ENCODE measurements around the gene WIPI1.

DNA sequence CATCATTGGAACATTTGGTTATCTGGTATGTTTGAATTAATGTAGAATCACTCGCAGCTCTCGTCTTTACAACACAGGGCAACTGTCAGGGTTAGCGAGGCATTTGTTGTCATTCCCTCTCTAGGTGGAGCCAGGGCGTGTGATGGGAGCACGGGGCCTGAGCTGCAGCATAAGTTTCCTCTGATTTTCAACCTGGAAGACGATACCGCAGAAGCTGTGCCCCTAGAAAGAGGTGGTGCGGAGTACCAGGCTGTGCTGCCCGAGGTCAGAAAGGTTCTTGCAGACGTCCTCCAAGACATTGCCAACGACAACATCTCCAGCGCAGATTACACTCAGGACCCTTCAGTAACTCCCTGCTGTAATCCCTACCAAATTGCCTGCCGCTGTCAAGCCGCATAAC is 37.2 kb downstream of the WIPI1 start:
- TF ChIP-seq JUN (CRISPR knock-in tag; IDR thresholded peaks at IDR 0.05): no peak
- TF ChIP-seq, protein P1, sequence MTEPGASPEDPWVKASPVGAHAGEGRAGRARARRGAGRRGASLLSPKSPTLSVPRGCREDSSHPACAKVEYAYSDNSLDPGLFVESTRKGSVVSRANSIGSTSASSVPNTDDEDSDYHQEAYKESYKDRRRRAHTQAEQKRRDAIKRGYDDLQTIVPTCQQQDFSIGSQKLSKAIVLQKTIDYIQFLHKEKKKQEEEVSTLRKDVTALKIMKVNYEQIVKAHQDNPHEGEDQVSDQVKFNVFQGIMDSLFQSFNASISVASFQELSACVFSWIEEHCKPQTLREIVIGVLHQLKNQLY (CRISPR knock-in tag; IDR thresholded peaks at IDR 0.05): no peak
- TF ChIP-seq, protein P2, sequence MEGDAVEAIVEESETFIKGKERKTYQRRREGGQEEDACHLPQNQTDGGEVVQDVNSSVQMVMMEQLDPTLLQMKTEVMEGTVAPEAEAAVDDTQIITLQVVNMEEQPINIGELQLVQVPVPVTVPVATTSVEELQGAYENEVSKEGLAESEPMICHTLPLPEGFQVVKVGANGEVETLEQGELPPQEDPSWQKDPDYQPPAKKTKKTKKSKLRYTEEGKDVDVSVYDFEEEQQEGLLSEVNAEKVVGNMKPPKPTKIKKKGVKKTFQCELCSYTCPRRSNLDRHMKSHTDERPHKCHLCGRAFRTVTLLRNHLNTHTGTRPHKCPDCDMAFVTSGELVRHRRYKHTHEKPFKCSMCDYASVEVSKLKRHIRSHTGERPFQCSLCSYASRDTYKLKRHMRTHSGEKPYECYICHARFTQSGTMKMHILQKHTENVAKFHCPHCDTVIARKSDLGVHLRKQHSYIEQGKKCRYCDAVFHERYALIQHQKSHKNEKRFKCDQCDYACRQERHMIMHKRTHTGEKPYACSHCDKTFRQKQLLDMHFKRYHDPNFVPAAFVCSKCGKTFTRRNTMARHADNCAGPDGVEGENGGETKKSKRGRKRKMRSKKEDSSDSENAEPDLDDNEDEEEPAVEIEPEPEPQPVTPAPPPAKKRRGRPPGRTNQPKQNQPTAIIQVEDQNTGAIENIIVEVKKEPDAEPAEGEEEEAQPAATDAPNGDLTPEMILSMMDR (IDR thresholded peaks at IDR 0.05): no peak
- no peak for TF ChIP-seq RELA (CRISPR knock-in tag; IDR thresholded peaks at IDR 0.05; ENCODE audit: borderline replicate concordance)
- no peak for TF ChIP-seq TEAD1 (CRISPR knock-in tag; IDR thresholded peaks at IDR 0.05)
- TF ChIP-seq CREB1 (CRISPR knock-in tag; IDR thresholded peaks at IDR 0.05): no peak
- TF ChIP-seq, protein P3, sequence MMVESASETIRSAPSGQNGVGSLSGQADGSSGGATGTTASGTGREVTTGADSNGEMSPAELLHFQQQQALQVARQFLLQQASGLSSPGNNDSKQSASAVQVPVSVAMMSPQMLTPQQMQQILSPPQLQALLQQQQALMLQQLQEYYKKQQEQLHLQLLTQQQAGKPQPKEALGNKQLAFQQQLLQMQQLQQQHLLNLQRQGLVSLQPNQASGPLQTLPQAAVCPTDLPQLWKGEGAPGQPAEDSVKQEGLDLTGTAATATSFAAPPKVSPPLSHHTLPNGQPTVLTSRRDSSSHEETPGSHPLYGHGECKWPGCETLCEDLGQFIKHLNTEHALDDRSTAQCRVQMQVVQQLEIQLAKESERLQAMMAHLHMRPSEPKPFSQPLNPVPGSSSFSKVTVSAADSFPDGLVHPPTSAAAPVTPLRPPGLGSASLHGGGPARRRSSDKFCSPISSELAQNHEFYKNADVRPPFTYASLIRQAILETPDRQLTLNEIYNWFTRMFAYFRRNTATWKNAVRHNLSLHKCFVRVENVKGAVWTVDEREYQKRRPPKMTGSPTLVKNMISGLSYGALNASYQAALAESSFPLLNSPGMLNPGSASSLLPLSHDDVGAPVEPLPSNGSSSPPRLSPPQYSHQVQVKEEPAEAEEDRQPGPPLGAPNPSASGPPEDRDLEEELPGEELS (CRISPR knock-in tag; IDR thresholded peaks at IDR 0.05): no peak

Measured in WTC11 (cell line).